ENCODE results near the gene HMX3.

DNA sequence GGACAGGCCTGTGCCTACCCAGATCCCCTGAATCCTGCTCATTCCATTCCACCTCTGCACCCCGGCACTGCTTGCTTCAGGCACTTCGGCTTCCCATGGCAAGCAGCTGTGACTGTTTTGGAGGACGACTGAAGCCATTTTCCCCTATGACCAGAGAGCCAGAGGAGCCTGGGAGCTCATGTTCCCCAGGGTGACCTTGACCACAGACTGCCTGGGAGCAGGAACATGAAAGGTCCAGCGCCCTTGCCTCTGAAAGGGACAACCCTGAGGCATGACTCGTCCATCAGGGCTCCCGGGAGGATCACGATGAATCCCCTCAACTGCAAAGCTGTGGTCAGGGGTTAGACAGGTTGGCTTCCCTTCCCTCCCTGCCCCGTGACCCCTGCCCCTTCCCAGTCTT, 16.7 kb upstream of the HMX3 start:
- TF ChIP-seq, protein P1, sequence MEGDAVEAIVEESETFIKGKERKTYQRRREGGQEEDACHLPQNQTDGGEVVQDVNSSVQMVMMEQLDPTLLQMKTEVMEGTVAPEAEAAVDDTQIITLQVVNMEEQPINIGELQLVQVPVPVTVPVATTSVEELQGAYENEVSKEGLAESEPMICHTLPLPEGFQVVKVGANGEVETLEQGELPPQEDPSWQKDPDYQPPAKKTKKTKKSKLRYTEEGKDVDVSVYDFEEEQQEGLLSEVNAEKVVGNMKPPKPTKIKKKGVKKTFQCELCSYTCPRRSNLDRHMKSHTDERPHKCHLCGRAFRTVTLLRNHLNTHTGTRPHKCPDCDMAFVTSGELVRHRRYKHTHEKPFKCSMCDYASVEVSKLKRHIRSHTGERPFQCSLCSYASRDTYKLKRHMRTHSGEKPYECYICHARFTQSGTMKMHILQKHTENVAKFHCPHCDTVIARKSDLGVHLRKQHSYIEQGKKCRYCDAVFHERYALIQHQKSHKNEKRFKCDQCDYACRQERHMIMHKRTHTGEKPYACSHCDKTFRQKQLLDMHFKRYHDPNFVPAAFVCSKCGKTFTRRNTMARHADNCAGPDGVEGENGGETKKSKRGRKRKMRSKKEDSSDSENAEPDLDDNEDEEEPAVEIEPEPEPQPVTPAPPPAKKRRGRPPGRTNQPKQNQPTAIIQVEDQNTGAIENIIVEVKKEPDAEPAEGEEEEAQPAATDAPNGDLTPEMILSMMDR (IDR thresholded peaks at IDR 0.05): no peak
- TF ChIP-seq POLR2A (IDR thresholded peaks at IDR 0.05): no peak

All from Peyer's patch (tissue), 4 donors.